ENCODE measurements around the gene C1orf105.
A peak's percentile ranks its signal among the peaks of the same experiment; 100 is the strongest.
"Not testable (repeated sequence)": the region's sequence is repeated elsewhere in the genome, so short reads cannot be mapped to it uniquely, and the experiment has no call there.

Gene C1orf105

DNA sequence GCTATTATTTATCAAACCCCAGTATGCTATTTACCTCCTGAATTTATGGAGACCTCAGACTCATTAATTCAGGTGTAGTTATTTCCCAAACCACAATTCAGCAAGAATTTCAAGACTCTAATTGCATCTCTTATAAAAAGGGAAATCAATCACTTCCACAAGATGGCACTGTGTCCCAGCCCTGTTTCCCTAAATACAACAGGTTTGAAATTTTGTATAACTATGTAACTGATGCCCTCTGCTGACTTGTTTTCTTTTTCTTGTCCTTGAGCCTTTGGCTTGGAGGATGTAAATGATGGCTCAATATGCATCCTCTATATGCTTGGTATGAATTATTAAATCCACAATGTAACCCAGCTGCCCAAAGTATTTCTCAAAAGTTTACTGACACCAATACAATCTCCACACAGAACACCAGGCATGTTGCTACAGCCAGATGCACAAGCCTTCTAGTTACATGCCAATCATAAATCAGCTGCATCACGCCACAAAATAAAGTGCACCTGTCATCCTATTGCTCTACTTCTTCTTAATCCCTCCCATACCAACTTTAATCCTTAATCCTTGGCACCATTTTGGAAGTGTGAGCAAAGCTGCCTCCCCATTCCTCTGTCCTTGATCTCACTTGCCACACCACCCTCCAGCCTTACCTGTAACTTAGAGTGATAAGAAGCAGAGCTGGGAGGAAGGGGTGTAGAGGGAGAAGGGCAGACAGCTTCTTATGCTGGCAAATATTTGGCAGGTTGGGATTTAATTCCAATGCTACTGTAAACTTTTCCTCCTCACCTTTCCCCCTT, 9.0 kb downstream of the C1orf105 start:
- DNase-seq = peak; percentile 72

DNA sequence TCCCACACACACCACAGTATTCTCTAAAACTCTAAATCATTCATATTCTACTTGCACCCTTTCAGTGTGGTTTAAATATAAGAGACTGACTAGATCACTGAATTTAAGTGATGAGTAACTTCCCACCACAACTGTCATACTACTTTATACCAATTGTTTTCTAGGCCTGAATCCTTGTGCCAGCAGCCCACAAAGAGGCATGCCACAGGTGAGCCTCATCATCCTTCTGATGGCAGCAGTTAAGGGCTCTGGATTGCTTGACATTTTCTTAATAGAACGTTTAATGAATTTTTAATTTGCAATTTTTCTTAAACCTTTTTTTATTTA, 9.6 kb downstream of the C1orf105 start:
- no peak for DNase-seq

- no peak for DNase-seq
Observed at GRCh38 chr1:172431204-172431603, 10.7 kb downstream of the C1orf105 start.

- DNase-seq = no peak
Observed at GRCh38 chr1:172431721-172432192, 11.3 kb downstream of the C1orf105 start.

GRCh38 chr1:172437183-172437582, 16.7 kb downstream of the C1orf105 start:
- not testable (repeated sequence) for DNase-seq

- no peak for DNase-seq
Observed at GRCh38 chr1:172442404-172442803, 21.9 kb downstream of the C1orf105 start.

DNA sequence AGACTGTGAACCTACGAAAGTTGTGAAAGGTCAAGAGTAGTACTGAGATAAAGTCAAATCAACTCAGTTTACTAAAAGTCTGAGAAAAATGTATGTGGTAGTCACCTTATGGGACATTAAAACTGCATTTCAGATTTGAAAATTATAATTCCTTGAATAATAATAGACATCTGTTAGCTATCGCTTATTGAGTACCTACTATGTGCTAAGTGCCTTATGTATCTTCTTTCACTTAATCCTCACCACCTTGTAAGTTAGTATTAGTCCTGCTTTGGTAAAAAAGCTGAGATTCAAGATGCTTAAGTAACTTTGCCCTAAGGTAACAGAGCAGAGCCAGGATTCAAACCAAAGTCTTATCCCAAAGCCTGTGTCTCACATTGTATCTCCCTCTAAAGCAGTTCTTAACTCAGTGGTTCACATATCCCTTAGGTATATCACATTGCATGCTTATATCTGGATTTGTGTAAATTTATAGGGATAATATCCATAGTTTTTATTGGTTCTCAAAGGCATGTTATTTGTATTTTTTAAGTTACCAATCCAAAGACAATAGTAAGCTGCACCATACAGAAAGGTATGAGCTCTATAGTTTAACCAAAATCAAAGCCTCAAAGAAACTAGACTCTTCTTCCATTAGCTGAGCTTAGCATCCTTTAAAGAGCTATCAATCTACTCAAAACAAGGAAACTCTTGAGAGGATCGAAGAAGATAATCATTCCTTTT, 22.5 kb downstream of the C1orf105 start:
- DNase-seq = no peak

DNA sequence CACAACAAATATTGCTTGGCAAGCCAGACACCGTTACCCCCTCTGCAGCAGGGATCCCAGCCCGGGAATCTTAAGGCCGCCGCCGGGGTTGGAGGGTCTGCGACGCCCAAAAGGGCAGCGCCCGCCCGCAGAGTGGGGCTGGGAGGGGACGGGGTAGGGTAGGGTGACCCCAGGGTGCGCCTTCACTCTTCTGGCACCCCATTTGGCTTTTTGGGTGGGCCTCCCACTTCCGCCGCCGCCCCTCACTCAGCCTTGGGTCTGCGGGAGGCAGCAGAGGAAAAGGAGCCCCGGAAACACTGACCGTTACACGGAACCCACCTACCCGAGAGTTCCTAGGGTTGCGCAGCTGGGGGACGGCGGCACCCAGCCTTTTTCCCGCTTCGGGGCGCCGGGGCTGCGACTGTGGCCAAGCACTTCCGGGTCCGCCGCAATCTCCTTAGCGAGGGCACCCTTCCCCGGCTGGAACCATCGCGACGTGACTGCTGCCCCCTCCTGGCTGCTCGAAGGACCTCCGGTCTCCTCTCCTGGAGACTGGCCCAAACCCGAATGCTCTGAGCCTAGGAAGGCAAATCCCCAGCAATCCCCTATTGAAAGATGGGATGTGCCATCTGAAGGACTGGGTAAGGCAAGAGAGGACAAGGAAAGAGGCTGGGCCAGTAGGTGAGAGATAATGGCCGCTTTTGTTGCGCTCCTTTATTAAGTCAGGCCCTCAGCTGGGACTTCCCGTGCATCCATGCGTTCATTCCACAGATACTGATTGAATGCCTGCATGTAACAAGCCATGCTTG, 23.4 kb downstream of the C1orf105 start, which contains the start of gene PIGC:
Gene PIGC (minus strand): TSS at position 404 of the 788 bp plus-strand sequence. CDS start 1,447 bp downstream, outside the sequence.
- peak; percentile 87 for DNase-seq

DNA sequence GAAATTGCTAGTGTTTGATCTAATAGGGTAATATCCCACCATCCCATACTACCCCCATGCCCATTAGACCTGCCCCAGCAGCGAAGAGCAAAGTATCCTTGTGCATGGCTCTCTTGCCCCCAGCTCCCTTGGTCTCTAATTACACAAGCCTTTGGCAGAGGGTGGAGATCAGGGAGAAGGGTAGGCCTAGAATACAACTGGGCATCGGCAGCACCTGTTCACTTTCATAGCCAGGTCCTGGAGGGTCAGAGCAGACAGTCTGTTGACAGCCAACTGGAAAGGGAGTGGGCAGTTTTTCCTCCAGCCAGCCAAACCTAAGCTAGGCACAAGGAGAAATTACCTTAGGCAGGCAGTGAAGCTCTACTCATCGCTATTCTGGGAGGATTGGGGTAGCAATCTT, 26.1 kb downstream of the C1orf105 start:
- DNase-seq = no peak

DNA sequence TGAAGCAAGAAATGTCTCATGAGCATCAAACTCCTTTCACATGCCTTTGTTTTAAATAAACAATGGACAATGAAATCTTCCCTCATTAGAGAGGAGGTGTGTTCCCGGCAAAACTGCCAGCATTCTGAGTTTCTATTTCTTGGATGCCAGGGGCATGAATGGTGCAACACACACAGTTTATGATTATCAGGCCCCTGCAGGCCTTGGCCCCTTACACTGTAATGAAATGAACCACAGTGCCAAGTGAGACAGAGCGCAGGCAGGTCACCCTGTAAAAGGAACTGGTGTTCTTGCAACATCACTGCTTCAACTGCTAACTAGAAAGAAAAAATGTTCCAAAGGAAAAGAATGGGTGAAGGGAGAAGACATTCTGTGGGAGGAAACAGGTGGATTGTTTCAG, 27.2 kb downstream of the C1orf105 start:
- DNase-seq = no peak

- no peak for DNase-seq
Observed at GRCh38 chr1:172448995-172449584, 28.6 kb downstream of the C1orf105 start.

DNA sequence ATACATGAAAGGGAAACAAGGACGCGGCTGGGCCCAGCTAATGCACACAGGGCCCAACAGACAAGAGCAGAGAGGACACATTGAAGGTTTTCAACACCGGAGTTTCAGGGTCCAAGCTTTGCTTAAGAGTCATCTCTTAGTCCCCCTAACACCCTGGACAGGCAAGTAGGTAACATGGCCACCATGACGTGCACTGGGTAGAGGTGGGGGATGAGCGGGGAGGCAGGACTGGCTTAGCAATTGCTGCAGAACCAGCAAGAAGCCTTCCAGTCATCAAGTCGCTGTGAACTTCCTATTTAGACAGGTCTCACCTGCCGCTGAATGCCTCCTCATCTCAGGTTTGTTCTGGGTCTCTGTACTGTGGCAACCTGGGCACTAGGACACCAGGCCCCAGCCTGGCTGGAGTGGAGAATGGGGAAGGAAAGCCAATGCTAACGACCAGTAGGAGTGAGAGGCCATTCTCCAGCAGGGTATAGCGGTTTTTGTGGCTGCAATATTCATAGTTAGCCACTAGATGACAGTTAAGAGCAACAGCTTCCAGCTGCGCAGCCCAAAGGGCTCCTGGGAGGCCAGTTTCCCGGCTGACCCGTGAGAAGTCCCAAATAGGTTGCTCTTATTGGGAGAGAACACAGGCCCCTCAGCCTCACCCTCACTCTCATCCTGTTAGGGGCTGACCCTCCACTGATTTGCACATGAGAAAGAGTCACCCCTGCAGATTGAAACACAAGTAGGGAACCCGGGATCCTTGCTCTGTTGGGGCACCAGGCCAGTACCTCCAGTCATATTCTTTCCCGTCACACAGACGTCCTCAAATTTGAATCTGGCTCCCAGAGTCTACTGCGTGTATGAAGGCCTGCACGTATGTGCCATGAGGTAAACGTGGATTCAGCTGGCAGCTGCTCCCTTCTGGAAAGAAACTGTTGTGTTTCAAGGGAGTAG, 29.4 kb downstream of the C1orf105 start:
- DNase-seq = peak; percentile 58

DNA sequence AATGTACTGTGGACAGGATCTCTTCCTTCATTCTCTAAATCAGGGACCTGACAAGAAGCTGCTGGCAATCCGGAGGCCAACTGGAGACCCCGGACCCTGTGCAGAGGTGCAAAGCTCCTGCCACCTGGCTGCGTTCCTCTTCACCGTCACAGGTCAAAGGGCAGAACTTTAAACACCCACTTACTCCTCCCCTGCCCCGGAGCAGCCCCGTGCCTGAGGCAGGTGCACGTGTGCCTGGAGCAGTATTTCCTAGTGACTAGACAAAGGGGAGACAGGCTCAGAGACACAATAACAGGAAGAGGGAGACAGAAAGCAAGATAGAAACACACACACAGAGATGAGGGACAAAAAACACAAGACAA, 30.0 kb downstream of the C1orf105 start:
- DNase-seq = no peak

DNA sequence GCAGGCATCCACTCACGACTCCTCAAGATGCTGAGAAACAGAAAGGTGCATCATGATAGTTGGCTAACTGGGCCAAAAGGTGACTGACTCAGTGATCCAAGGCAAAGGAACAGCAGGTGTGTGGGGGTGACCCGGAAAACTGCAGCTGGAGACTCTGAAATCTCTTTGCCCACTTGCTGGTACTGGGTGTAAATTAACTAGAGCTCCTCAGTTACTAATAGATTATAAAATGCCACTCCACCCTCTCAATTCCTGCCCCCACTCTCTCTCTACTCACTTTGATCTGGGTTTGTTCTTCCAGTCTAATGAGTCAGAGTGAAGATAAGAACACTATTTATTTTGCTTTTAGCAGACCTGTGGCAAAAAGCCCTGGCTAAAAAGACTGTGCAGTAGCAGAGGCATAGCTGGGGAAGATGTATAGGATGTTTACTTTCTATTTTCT, 30.5 kb downstream of the C1orf105 start:
- no peak for DNase-seq

DNA sequence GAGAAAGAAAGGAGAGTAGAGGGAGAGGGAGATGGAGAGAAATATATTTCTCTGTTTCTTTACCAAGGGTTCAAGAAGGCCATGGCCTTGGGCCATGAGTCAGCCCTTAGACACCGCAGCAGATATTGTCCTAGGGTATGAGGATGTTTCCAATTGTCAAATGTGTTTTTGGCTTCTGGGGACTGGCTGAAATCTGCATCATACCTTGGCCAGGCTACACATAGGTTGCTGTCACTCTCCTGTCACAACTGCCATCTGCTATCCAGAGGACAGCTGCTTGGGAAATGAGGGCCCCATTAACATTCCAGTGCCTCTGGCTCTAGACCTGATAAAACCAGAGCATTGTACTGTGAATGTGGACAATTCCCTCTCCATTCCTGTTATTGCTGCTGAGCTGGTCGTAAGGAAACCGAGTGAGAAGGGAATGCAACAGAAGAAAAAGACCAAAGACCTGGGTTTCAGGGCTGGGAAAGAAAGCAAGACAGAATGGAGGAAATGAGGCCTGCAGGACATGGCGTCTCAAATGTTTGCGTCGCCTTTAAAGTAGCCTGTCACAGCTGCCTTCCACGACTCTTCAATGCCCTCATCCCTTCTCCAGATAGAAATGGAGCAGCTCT, 32.2 kb downstream of the C1orf105 start:
- DNase-seq = no peak

DNA sequence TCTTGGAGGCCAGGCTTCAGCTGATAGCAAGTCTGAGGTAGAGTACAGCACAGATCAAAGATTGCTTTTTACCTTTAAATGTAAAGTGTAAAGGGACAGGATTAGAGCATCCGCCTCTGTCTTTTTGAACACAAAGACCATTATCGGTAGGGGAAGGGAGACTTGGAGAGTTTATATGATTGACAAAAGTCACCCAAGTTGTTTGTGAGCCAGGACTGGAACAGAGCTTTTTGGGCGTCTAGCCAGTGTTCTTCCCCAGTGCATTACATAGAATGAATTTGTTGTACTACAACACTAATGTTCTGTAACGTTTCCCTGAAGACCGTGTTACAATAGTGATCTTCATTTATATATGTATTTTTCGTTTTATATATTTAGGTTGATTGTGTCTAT, 32.7 kb downstream of the C1orf105 start:
- DNase-seq = no peak

- DNase-seq = no peak
Observed at GRCh38 chr1:172453607-172454006, 33.1 kb downstream of the C1orf105 start.

- DNase-seq = no peak
Observed at GRCh38 chr1:172455451-172455850, 35.0 kb downstream of the C1orf105 start.

GRCh38 chr1:172456344-172456769, 35.9 kb downstream of the C1orf105 start:
- DNase-seq = no peak

- DNase-seq = no peak
Observed at GRCh38 chr1:172457479-172458130, 37.1 kb downstream of the C1orf105 start.

All from fibroblast of skin of scalp (primary cell).